Fibroblast of villous mesenchyme (primary cell): ENCODE data around the gene TMEM167A. TPM values are rescaled to one million over a fixed set of nuclear protein-coding genes. Genes with fewer than 3 reads are reported as not detected.

Source experiments
- DNase-seq: peaks from one replicate; pipeline ENCODE4 v3.0.0-alpha.2; 2010; ENCODE audit warnings: low read depth
- H3K4me3 ChIP-seq: 2 replicates; pipeline ENCODE4 v1.5.1; 2011; ENCODE audit warnings: low read depth, mild to moderate bottlenecking, low read length
- small RNA-seq: library from RNA; depleted of rRNA; stranded (forward); fragments of <200 nt; gene quantifications from one replicate; pipeline ENCODE3, GENCODE V24; 2012
- total RNA-seq: library from RNA; depleted of rRNA; stranded (reverse); fragments of >200 nt; gene quantifications from 2 replicates; pipeline ENCODE4 v1.2.3, GENCODE V29; 2012
- TF ChIP-seq, protein P1 (sequence below): IDR thresholded peaks from 2 replicates; pipeline ENCODE4 v1.5.1; 2012; ENCODE audit warnings: low read depth, mild to moderate bottlenecking, low read length; ENCODE audit not compliant: insufficient read depth

TMEM167A gene
- total RNA-seq, 1 donor = 91.1 TPM

DNA sequence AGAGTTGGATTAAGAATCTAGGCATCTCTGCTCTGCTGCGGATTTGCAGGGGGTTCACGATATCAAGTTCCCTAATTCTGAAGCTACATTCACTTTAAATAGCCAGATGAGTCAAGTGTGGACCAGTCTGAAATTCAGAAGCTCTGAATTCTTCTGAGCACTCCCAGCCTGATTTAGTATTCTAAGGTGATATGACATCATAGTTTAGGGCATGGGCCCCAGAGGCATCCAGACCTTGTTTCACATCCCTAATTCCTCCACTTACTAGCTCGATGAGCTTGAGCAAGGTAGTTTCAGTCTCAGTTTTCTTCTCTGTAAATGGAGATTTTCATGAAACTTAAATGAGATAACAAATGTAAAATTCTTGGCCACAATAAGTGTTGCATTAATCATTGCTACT, 65.2 kb downstream of the TMEM167A start:
- no peak for DNase-seq
- TF ChIP-seq, protein P1, sequence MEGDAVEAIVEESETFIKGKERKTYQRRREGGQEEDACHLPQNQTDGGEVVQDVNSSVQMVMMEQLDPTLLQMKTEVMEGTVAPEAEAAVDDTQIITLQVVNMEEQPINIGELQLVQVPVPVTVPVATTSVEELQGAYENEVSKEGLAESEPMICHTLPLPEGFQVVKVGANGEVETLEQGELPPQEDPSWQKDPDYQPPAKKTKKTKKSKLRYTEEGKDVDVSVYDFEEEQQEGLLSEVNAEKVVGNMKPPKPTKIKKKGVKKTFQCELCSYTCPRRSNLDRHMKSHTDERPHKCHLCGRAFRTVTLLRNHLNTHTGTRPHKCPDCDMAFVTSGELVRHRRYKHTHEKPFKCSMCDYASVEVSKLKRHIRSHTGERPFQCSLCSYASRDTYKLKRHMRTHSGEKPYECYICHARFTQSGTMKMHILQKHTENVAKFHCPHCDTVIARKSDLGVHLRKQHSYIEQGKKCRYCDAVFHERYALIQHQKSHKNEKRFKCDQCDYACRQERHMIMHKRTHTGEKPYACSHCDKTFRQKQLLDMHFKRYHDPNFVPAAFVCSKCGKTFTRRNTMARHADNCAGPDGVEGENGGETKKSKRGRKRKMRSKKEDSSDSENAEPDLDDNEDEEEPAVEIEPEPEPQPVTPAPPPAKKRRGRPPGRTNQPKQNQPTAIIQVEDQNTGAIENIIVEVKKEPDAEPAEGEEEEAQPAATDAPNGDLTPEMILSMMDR = no peak
- no peak overlapping the region for H3K4me3 ChIP-seq

DNA sequence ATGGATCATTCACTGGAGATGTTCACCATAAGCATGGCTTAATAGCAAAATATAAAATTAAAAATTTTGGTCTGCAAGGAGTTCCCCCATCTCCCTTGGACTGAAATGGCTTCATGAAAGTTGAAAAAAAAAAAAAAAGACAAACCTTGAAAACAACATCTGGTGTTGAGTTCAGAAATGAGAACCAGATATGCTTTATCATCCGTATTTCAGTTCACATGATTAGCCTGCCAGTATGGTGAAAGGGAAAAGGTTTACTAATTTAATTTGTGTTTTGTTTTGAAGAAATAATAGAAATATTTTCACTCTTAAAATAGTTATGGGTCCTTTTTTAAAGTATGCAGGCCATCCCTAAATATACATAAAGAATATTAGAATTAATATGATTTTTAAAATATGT, 67.8 kb downstream of the TMEM167A start:
- DNase-seq = no peak
- no peak overlapping the region for H3K4me3 ChIP-seq
- TF ChIP-seq, protein P1 = no peak

DNA sequence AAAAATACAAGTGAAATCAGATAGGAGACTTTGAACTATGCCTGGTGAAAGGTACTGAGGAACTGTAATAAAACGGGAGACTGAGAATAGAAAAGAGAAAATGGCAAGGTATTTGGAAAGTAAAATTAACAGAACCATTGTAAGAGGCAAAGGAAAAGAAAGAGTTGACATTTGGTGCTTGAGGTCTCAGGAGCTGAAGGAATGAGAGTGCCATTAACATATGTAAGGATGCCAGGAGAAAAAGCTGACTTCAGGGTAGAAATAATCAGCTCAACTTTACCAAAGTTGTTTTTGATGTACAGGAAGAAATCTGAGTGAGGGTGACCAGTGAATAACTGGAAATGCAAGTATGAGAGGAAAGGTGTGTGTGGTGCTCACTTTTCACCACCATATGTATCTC, 69.4 kb downstream of the TMEM167A start:
- TF ChIP-seq, protein P1 = no peak
- no peak overlapping the region for H3K4me3 ChIP-seq
- no peak for DNase-seq

DNA sequence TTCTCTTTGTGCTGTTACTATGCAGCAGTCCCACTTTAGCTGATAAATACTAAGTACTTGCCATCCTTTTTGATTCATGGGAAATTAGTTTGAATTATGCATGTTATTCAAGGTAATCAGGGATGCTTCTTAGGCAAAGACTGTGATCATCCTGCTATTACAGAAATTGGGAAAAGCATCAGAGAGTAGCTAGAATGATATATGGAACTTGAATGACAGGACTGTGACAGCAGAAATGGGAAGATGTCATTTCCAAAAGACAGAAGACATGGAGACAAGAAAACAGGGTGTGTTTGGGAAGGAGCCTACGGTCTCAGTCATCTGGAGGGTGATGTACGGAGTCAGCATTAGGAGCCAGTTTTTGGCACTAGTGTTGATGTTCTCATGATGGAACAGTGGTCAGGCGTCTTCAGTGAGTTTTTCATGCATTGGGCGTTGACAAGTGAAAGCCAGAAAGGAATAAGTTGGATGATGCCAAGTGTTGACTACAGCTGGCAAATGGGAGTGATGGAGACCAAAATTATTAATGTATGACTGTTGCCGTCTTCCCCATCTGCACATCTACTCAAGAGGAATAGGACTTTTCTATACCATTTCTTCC, 70.4 kb downstream of the TMEM167A start:
- H3K4me3 ChIP-seq = no peak overlapping the region
- TF ChIP-seq, protein P1 = no peak
- no peak for DNase-seq

DNA sequence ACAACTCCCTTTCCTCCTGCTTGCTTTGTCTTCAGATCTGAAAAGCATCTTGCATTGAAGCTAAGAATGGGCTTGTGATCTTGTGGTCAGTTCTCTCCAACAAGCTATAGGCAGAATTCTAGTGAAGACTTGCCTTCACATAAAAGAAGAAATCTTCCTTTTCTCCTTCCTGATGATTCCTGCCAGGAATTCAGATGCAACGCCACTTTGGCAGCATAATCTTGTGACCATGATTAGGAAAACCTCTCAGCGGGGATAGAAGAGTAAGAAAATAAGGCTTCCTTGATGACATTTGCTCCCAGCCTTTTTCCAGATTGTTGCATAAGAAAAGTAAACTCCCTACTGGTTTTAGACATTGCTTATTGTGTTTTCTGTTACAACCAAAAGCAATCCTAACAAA, 73.4 kb downstream of the TMEM167A start:
- H3K4me3 ChIP-seq = no peak overlapping the region
- TF ChIP-seq, protein P1 = no peak
- DNase-seq = no peak

Small RNA genes within 50 kb of the gene (small RNA-seq; reads per million reads assigned to genes)
- gene SCARNA18 = 89.0 reads per million, percentile 97 among the genes with 10 or more reads in this experiment

Other genes starting within 250 kb of the TMEM167A start
- gene XRCC4, start 153 bp upstream of the TMEM167A start, total RNA-seq = 13.0 and 14.5 TPM in 2 replicates